Testis (tissue), 3 donors: ENCODE data around the gene ZNRF4. TPM values are rescaled to one million over a fixed set of nuclear protein-coding genes. Genes with fewer than 3 reads are reported as not detected.

Experiments
- polyA plus RNA-seq: library from polyadenylated mRNA; stranded (reverse); fragments of 350-450 nt; fragmentation: Illumina TruSeq; extraction: RNeasy Lipid Tissue Mini Kit (QIAGEN cat#74804); gene quantifications from one replicate; pipeline ENCODE4 v1.2.3, GENCODE V29; 2014; ENCODE audit warnings: low read depth, low replicate concordance; ENCODE audit not compliant: insufficient read depth
- total RNA-seq, 2 donors: library from RNA; depleted of rRNA; stranded (reverse); fragments of >200 nt; gene quantifications; one replicate each; pipeline ENCODE4 v1.2.3, GENCODE V29; 2016

The ZNRF4 gene
- total and polyA plus RNA-seq, 3 donors from 2014 or later, result 74.1 to 147 (median 137) TPM

Other genes with a start within 250 kb of the ZNRF4 start
- 100 to 1,000 TPM in 1 of 2 donors, 10 to 100 TPM in 1; 85.6 to 138 TPM for gene PTPRS, start 114.6 kb upstream of the ZNRF4 start, total RNA-seq
- 27.1 TPM for gene PTPRS, start 114.6 kb upstream of the ZNRF4 start, polyA plus RNA-seq
- 1 to 10 TPM; 5.6 to 7.0 TPM for gene TINCR, start 112.5 kb downstream of the ZNRF4 start, total RNA-seq
- gene TINCR, start 112.5 kb downstream of the ZNRF4 start, polyA plus RNA-seq, result 3.0 TPM
- gene SAFB2, start 167.4 kb downstream of the ZNRF4 start, total RNA-seq, result 100 to 1,000 TPM; 173 to 209 TPM
- 84.1 TPM for gene SAFB2, start 167.4 kb downstream of the ZNRF4 start, polyA plus RNA-seq
- 100 to 1,000 TPM; 202 to 220 TPM for gene SAFB, start 167.7 kb downstream of the ZNRF4 start, total RNA-seq
- gene SAFB, start 167.7 kb downstream of the ZNRF4 start, polyA plus RNA-seq, result 83.2 TPM
- gene MICOS13, start 225.1 kb downstream of the ZNRF4 start, total RNA-seq, result 100 to 1,000 TPM in 1 of 2 donors, 10 to 100 TPM in 1; 98.0 to 198 TPM
- 152 TPM for gene MICOS13, start 225.1 kb downstream of the ZNRF4 start, polyA plus RNA-seq
- 10 to 100 TPM; 18.8 to 21.0 TPM for gene HSD11B1L, start 225.6 kb downstream of the ZNRF4 start, total RNA-seq
- 8.1 TPM for gene HSD11B1L, start 225.6 kb downstream of the ZNRF4 start, polyA plus RNA-seq
- gene RPL36, start 234.9 kb downstream of the ZNRF4 start, total RNA-seq, result 100 to 1,000 TPM; 331 to 531 TPM
- 497 TPM for gene RPL36, start 234.9 kb downstream of the ZNRF4 start, polyA plus RNA-seq